Stimulated activated CD8-positive, alpha-beta memory T cell treated with anti-CD3 and anti-CD28 coated beads, Interleukin-2, amount 100 ng/mL, for 48 hours (primary cell): ENCODE data around the gene ATP1A2.

ENCODE experiments used
- DNase-seq, 2 donors: peaks; one replicate each; pipeline ENCODE4 v3.0.0-alpha.2; 2020; ENCODE audit warnings: low read depth in 2 of 2

ATP1A2 gene

DNA sequence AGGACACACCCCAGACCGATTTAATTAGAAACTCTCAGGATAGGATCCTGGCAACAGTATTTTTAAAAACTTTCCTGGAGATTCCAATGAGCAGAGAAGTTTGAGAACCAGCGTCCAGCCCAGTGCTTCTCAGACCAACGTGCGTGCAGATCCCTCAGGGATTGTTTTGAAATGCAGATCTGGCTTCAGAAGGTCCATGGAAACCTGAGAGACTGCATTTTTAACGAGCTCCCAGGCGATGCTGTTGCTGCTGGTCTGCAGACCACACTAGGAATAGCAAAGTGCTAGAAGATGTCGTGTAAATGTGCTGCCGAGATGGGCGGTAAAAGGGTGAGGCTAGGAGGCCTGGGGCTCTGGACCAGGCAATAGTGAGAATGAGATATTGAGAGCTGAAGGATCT, 56.4 kb downstream of the ATP1A2 start:
- DNase-seq = no peak

DNA sequence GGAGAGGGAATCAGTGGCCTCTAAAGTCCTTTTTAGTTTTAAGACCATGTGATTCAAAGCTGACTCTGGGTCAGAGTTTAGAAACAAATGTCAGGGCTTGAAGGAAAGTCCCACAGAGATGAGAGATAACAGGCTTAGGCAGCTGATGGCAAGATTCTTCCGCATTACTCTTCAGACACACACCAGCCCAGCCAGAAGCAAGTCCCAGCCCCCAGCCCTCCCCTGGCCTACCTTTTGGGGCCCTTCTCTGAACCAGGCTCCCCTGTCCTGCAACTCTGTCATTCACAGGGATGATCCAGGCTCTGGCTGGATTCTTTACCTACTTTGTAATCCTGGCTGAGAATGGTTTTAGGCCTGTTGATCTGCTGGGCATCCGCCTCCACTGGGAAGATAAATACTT, 61.7 kb downstream of the ATP1A2 start:
- no peak for DNase-seq

DNA sequence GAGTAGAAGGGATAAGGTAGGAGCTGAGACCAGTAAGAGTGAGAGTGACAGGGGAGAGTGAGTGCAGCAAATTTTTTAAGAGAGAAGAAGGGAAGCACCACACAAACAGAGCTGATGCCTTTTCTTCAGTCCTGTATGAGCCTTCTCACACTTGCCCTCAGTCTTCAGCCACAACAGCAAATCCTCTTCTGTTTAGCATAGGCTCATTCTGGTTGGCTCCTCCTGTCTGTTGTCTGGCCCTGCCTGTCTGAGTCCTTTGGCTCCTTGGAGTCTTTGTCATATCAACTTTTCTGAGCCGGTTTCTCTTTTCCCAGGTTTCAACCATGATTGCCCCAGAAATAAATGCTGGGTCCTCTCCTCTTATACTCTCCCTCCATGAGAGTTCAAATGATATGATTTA, 62.1 kb downstream of the ATP1A2 start:
- DNase-seq = no peak

DNA sequence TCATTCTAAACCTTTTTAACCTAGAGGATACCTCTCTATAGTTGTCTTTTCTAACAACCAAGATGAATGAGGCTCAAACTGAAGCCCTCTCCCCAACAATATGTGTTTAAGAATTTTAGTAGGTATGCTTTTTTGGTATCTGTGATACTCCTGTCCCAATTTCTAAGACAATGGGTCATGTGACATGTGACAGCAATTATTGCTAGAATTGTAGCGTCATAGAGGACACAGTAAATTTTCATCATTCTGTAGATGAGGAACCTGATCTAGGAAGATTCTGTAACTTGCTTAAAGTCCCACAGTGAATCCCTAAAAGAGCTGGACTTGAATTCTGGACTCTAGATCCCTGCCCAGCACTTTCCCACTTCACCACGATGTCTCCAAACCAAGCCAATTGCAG, 63.2 kb downstream of the ATP1A2 start:
- DNase-seq = no peak

DNA sequence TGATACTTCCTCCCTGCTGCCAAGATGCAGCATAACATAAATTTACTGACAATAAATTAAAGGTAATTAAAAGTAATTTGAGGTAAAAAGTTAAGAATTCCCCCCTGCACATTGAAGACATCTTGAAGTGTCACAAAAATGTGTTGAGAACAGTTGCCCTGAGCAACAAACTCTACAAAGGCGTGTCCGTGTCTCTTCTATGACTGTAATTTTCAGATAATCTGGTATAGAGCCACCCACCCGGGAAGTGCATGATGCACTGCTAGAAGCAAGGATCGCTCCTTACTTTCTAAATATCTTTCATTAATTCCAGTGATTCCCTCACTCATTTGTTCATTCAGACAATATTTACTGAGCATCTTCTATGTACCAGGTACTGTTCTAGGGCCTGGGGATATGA, 63.8 kb downstream of the ATP1A2 start:
- no peak for DNase-seq

DNA sequence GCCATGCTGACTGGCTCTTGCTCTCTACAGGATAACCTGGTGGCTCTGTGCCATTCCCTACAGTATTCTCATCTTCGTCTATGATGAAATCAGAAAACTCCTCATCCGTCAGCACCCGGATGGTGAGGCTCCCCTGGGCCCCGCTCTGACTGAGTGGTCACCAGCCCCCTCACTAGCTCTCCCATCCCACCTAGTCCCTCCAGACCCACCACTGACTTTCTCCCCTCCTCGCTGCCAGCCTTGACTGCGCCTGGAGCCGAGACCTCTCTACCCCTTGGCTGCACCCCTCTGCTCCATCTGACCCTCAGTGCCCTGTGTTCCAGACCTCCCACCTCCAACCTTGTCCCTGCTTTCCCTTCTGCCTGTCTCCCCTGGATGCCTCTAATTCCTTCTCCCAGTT, 70.7 kb downstream of the ATP1A2 start:
- DNase-seq = no peak

DNA sequence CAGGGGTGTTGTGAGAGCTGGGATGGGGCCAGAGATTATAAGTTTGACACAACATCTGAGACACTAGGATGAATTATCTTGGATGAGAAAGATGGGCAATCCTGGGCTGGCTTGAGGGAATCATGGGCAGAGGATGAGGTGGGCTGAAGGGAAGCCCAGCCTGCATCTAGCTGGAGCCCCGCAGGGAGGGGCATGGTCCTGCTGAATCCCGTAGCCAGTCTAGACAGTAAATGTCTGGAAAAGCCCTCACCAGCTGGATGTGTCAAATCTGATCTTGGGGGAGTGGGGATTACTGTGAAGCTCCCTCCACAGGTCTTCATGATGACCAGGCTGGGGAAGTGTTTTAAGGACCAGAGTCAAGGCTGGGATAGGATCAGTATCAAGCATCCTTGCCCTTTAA, 71.2 kb downstream of the ATP1A2 start:
- no peak for DNase-seq

DNA sequence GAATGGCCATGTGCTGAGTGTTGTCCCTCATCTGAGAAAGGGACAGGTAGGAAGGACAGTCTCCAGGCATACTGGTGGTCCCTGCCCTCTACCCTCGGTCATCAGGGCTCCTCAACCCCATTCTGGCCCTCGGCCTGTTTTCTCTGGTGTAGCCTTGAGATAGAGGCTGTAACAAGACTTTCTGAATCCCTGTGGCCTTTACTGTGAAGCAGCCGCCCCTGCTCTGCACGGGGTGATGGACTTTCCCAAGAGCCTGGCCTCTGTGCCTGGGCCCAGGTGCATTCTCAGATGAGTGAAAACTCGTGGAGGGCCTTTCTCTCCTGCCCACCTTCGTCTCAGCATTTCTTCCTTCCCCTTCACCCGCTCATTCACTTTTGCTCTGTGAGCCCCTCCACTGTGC, 71.8 kb downstream of the ATP1A2 start:
- no peak for DNase-seq

DNA sequence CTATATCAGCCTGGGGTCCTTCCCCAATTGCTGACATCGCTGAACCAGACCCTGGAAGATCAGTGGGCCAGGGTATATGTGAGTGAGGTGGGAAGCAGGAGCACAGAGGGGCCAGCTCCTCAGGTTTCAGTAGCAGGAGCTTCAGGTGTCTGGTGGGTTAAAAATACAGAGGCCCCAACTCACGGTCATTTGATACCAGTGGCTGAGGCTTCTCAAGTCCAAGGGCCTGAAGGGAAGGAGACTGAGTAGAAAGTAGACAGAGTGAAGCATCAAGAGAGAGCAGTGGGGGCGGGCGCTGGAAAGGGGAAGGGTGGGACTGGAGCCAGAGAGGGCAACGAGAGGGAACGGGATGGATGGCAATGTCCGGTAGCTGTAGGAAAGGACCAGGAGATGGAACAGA, 72.8 kb downstream of the ATP1A2 start:
- no peak for DNase-seq

DNA sequence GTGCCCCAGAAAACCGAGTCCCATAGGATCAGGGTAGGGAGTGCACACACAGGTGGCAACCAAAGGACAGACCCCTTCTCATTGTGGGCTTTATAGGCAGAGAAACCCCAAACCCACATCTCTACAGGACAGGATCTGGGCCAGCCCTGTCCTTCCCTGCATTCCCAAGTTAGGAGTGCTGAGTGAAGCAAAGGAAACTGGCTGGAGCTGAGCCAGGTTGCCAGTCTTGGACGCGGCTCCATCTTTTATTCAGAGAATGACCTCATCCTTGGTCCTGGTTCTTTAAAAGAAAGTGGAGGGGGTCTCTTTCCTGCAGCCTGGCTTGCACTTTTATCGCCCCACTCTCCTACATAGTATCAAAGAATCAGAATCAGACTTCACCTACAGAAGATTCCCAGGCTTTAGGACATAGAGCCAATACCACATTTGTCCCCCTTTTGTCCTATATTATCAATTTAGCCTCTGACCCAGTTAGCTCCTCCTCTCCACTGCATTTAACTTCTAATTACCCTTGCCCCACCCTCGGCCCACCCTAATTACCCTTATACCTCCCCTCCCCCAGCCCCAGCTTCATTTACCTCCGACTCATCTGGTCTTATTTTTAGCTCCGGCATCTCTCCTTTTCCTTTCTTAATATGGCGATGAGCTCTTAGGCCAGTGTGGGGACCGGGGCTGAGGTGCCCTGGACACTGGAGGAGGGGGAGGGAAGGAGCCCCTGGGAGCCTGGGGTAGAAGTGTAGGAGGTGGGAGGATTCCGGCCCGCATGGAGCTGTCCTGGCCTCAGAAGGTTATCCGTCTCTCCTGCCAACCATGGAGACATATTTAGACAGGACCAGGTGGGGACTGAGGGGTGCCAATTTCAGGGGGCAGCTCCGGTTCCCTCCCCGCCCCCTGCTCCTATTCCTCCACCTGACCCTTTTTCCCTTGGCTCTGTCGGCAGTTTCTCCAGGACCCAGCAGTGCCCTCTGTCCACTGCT, 74.4 kb downstream of the ATP1A2 start, which contains the start of gene CASQ1:
Gene CASQ1, plus strand, starts transcription at position 927 of the 977 bp plus-strand sequence. CDS start 177 bp downstream, outside the sequence.
- no peak for DNase-seq

DNA sequence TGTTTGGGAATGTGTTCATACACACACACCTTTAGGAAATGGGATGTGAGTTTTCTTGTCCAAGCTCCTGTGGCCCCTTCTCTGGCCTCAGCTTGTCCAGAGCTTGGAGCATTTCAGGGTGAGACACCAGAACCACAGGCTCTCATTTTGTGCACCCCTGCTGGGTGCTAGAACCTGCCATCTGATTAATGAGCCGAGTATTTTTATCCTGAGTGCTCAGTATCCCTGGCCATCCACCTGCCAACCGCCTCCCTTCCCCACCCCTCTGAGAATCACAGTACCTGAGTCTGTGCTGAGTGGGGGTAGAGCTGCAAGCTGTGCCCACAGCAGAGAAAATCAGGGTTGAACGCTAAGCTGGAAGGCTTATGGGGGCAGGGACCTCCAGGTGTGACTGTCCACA, 76.2 kb downstream of the ATP1A2 start:
- no peak for DNase-seq

DNA sequence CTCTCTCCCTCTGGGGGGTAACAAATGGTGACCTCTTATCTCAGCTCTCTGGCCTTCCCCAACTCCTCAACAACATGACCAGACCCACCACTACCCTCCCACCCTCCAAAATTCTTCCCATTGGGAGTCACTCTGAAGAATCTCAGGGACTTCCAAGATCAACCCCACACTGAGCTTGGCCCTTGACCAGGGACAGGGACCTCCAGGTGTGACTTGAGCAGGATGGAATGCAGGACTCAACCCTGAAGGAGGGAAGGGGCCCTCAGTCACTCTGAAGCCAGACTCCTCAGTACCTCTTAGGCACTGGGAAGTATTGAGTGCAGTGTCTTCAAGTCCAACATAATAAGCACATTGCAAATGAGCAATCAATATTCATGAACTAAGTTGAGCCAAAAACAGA, 76.7 kb downstream of the ATP1A2 start:
- DNase-seq = no peak
